Measurements from ENCODE around the gene GUCY2F. TPM values are rescaled to one million over a fixed set of nuclear protein-coding genes. Genes with fewer than 3 reads are reported as not detected.

The GUCY2F gene
- total RNA-seq, 1 donor from 2014 or later: 0.07 TPM

GRCh38 chrX:109384699-109385098, 97.2 kb downstream of the GUCY2F start:
- no peaks in the 10 kb centered on the region for H3K27me3 Mint-ChIP-seq (ENCODE audit: insufficient read depth, low read depth)
- peaks cover 4% of the 10 kb centered on the region for H3F3A ChIP-seq (ENCODE audit: low read depth)
- DNase-seq (ENCODE audit: low spot score): peak; percentile 71
- H3K9ac ChIP-seq: no peak overlapping the region
- H3K4me1 Mint-ChIP-seq: peaks cover 21% of the 10 kb centered on the region
- no peak overlapping the region for H3K4me3 ChIP-seq
- H3K36me3 ChIP-seq: no peaks in the 10 kb centered on the region
- H3K4me1 ChIP-seq: peaks cover 13% of the 10 kb centered on the region
- no peaks in the 10 kb centered on the region for H3K27me3 ChIP-seq
- no peaks in the 10 kb centered on the region for H4K20me1 ChIP-seq (ENCODE audit: low read depth)
- H3K79me2 ChIP-seq (ENCODE audit: low read depth): no peaks in the 10 kb centered on the region
- H3K4me3 Mint-ChIP-seq: no peak overlapping the region
- no peak overlapping the region for H3K4me2 ChIP-seq
- no peak overlapping the region for H3K27ac Mint-ChIP-seq
- H3K27ac ChIP-seq: no peak overlapping the region
- peaks cover 5% of the 10 kb centered on the region for H3K36me3 Mint-ChIP-seq
- peak overlapping the region; percentile 36 for H2AFZ ChIP-seq (replicated peaks)
- no peaks in the 10 kb centered on the region for H3K9me3 ChIP-seq (ENCODE audit: low read depth)
- peaks cover 2% of the 10 kb centered on the region for H3K9me3 Mint-ChIP-seq
- peak; percentile 82 for TF ChIP-seq CTCF (IDR thresholded peaks at IDR 0.05)
- no peak for TF ChIP-seq EZH2phosphoT487 (IDR thresholded peaks at IDR 0.05)

- Histone ChIP-seq H3K9me3 (ENCODE audit: low read depth) (no peaks in the 10 kb centered on the region), H3K36me3 (no peaks in the 10 kb centered on the region), H3K27me3 (no peaks in the 10 kb centered on the region), H3K79me2 (ENCODE audit: low read depth) (no peaks in the 10 kb centered on the region), H4K20me1 (ENCODE audit: low read depth) (no peaks in the 10 kb centered on the region), H3K9ac (no peak overlapping the region), H3K4me1 (peaks cover 13% of the 10 kb centered on the region), H3K27ac (no peak overlapping the region), H3K4me3 (no peak overlapping the region), H3K4me2 (no peak overlapping the region), H2AFZ (replicated peaks) (no peak overlapping the region), H3F3A (ENCODE audit: low read depth) (peaks cover 4% of the 10 kb centered on the region)
- peaks cover 5% of the 10 kb centered on the region for H3K36me3 Mint-ChIP-seq
- peaks cover 3% of the 10 kb centered on the region for H3K9me3 Mint-ChIP-seq
- no peak overlapping the region for H3K4me3 Mint-ChIP-seq
- DNase-seq (ENCODE audit: low spot score): no peak
- no peak for TF ChIP-seq EZH2 (IDR thresholded peaks at IDR 0.05)
- no peak for TF ChIP-seq EZH2phosphoT487 (IDR thresholded peaks at IDR 0.05)
- TF ChIP-seq CTCF (IDR thresholded peaks at IDR 0.05): no peak
- H3K4me1 Mint-ChIP-seq: peaks cover 19% of the 10 kb centered on the region
- H3K27me3 Mint-ChIP-seq (ENCODE audit: insufficient read depth, low read depth): no peaks in the 10 kb centered on the region
- H3K27ac Mint-ChIP-seq: no peak overlapping the region
Measured at GRCh38 chrX:109382332-109382731, 99.6 kb downstream of the GUCY2F start.

GRCh38 chrX:109378281-109378680, 103.6 kb downstream of the GUCY2F start:
- H3K36me3 Mint-ChIP-seq: peaks cover 5% of the 10 kb centered on the region
- Histone ChIP-seq H2AFZ (replicated peaks) (no peak overlapping the region), H4K20me1 (ENCODE audit: low read depth) (no peaks in the 10 kb centered on the region), H3K27ac (no peak overlapping the region), H3F3A (ENCODE audit: low read depth) (no peaks in the 10 kb centered on the region), H3K4me1 (no peaks in the 10 kb centered on the region), H3K9me3 (ENCODE audit: low read depth) (no peaks in the 10 kb centered on the region), H3K9ac (no peak overlapping the region), H3K36me3 (no peaks in the 10 kb centered on the region), H3K4me3 (no peak overlapping the region), H3K4me2 (no peak overlapping the region), H3K79me2 (ENCODE audit: low read depth) (no peaks in the 10 kb centered on the region), H3K27me3 (no peaks in the 10 kb centered on the region)
- DNase-seq (ENCODE audit: low spot score): no peak
- H3K27ac Mint-ChIP-seq: no peak overlapping the region
- H3K4me1 Mint-ChIP-seq: peaks cover 9% of the 10 kb centered on the region
- no peak overlapping the region for H3K4me3 Mint-ChIP-seq
- TF ChIP-seq CTCF (IDR thresholded peaks at IDR 0.05) (no peak), EZH2 (IDR thresholded peaks at IDR 0.05) (no peak), EZH2phosphoT487 (IDR thresholded peaks at IDR 0.05) (no peak)
- no peaks in the 10 kb centered on the region for H3K27me3 Mint-ChIP-seq (ENCODE audit: insufficient read depth, low read depth)
- peaks cover 3% of the 10 kb centered on the region for H3K9me3 Mint-ChIP-seq

All from neural progenitor cell (in vitro differentiated cells).